COLO668 (cell line): ENCODE measurements around the gene CCL3.
"Not testable (repeated sequence)": the region's sequence is repeated elsewhere in the genome, so short reads cannot be mapped to it uniquely, and the experiment has no call there.

Experiments used
- DNase-seq: peaks from one replicate; lab custom pipeline; 2025; ENCODE audit not compliant: unreplicated experiment; lab: John Stamatoyannopoulos, UW

CCL3 gene

DNA sequence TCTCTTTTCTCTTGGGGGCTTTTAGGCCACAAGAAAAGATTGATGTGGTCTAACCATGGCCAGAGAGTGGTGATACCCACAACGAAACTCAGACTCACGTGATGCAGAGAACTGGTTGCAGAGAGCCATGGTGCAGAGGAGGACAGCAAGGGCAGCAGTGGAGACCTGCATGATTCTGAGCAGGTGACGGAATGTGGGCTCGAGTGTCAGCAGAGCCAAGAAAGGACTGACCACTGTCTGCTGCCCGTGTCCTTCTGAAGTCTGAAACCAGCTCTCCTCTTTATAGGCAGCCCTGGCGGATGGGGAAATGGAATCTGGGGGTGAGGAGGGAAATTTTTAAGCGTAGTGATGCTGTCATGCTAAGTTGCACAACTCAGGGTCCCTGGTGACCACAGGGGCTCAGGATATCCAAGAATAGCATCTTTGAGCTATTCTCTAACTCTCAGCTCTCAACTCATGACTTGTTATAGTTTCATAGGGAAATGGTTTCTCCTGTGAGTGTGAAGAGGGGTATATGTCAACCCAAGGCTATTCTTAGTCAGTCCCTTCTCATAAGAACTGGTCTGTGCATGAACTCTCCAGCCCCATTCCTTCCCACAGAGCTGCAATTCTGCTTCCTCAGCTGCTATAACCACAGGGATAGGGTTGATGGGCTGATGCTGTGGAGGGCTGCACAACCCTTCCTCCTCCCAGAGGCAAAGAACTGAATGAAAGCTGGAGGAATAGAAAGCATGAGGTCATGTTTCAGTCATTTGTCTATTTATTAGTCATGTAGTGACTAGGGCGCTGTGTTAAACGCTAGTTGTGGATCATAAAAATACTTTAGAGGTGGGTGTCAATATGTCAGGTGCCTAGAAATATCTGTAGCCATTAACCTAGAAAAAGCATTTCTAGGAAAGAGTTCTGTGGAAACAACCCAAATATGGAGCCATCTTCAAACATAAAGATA, at the start of gene CCL3:
TSS of gene CCL3 (minus strand) at position 256 of the 949 bp plus-strand sequence. CDS start at position 171, 85 bp downstream.
- no peak for DNase-seq

DNA sequence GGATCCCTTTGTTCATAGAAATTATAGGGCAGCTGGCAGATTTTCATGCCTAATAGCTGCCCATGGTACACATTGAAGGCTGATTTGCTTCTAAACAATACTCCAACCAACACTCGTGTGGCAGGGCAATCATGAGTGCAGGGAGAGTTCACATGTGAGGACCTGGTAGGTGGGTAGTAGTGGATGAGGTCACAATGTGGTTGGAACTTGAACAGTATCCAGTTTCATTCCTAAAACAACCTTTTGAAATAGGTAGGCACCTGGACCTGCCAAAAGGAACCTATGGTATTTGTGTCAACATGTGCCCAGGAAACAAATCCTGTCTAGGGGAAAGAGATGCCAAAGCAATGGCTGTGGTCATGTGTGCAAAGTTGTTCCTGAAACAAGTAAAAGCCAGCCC, 46.5 kb upstream of the CCL3 start:
- no peak for DNase-seq

DNA sequence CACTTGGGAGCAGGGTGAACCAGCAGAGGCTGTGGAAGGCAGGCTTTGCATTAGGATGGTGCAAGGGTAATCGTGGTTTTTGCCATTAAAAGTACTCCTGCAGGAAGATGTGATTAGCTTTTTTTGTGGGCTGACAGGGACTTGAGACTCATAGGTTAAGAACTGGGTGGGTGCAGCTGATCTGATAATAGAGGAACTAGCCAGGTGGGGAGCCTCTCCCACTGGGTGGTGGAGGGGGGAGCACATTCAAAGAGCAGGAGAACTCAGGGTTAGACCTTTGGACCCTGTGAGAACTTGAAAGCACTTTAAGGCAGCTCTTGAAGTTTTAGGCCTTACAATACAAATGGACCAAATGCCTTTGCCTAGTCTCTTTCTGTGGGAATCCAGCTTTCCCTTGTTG, 46.1 kb upstream of the CCL3 start:
- no peak for DNase-seq

DNA sequence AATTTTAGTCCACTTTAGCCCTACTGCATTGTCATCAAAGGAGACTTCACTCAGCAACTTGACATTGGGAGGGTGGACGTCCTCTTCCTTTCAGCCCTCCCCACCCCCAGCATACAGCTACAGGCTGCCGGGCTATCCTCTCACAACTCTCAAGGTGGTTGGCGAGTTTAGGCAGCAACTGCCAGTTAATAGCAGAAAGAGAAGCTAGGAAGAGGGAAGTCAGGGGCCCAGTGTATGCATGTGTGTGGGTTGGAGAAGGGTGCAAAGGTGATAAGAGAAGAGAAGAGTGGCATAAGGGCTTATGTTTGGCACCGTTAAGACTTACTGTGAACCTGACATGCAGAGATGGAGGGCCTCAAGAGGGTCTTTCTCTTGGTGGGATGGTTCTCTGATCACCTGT, 45.5 kb upstream of the CCL3 start:
- DNase-seq, result no peak

DNA sequence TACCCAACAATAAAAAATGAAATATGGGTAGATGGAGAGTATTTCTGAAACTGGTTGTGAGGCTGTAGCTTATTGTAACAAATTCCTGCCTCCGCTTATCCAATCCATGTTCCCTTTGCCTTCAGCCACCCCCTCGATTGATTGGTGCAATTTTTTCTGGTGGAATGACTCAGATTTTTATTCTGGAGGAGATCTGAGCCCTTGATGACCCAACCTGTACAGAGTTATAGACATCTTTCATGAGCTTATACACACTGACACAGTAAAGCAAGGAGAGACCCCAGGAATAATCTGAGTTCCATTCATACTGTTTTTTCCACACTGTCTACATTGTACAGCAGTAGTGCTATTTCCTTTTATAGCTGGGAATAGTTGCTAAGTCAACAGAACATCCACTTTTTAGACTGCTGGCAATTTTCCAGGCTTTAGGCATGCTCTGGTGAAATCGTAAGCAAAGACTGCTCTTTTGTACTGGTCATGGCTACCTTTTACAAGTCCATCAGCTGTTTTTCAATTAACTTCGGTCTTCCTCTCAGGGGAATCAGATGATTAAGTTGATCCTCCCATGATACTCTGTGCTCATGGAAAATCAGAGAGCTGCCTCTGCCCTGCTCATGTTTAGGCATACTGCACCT, 43.8 kb upstream of the CCL3 start:
- DNase-seq, result no peak

DNA sequence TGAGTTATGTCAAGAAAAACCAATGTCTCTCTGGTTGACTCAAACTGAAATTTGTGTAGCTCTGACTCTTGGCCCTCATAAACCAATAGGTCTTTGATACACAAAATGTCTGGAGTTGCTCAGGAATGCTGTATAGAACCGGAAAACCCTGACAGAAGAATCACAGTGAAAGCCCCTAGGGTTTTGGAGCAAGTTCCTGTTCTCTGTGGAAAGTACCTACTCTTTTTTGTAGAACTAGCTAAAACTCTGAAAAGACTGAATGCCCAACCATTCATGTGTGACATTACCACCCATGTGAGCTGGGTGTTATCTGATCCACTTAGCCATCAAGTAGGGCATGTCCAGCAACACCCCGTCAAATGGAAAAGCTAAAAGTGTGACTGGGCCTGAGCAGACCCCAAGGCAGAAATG, 42.5 kb upstream of the CCL3 start:
- DNase-seq, result no peak

DNA sequence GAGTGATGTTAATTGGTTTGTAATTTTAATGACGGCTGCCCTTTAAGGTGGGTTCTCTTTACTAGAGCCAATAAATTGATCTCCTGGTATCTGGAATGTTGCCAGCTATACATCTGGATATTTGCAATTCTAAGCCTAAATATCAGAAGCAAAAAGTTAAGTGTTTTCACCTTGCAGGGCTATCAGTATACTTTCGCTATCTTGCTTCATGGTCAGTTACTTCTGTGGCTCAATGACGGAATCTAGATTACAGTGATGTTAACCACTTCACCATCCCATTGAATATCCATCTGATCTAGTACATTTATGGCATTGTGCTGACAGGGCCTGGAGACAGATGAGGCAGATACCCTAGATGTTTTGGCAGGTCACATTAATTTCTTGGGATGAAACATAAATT, 42.0 kb upstream of the CCL3 start:
- DNase-seq, result no peak

DNA sequence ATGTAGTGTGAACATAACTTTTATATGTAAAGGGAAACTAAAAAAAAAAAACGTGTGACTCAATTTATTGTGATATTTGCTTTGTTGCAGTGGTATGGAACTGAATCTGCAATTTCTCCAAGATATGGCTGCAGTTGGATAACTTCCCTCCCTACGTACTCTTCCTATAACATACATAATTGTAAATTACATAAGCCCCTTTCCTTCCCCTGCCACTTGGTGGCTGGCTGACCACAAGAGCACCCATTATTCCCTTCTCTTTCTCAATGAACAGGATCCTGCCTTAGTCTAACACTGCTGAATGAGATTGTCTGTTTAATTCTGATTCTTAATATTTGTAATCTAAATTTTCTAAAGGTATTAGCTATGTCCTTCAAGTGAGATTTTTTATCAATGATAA, 41.5 kb upstream of the CCL3 start:
- DNase-seq, result no peak

DNA sequence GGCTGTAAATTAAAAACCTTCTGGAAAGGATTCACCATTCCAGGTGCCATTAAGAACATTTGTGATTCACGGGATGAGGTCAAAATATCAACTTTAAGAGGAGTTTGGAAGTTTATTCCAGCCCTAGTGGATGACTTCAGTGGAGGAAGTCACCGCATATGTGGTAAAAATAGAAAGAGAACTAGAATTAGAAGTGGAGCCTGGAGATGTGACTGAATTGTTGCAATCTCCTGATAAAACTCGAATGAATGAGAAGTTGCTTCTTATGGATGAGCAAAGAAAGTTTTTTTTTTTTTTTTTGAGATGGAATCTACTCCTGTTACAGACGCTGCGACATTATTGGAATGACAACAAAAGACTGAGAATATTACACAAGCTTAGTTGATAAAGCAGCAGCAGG, 40.4 kb upstream of the CCL3 start:
- DNase-seq, result no peak

DNA sequence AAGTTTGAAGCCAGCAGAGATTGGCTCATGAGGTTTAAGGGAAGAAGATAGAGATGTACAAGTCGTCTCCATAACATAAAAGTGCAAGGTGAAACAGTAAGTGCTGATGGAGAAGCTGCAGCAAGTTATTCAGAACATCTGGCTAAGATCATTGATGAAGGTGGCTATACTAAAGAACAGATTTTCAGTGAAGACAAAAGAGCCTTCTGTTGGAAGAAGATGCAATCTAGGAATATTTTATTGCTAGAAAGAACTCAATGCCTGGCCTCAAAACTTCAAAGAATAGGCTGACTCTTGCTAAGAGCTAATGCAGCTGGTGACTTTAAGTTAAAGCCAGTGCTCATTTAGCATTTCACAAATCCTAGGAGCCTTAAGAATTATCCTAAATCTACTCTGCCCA, 39.7 kb upstream of the CCL3 start:
- DNase-seq, result no peak

DNA sequence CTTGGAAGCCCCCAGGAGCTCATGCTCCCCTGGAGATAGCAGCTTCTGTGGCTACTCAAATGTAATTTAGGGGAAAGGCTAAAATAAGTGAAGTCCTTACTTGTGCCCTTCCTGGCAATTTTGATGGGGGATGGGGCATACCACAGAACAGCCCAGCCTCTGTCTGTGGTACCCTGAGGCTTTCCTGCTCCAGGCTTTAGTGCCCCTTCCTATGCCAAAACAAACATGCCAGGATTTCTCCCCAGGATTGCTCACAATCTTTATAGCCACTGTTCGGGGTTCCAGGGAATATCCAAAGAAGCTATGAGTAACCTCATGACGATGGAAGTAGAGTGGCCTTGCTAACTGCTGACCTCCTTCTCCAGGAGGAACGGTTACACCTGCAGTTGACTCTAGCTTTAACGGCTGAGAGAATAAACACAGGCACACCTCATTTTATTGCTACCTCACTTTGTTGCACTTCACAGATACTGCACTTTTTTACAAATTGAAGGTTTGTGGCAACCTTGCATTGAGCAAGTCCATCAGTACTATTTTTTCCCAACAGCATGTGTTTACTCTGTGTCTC, 38.6 kb upstream of the CCL3 start:
- DNase-seq, result no peak

DNA sequence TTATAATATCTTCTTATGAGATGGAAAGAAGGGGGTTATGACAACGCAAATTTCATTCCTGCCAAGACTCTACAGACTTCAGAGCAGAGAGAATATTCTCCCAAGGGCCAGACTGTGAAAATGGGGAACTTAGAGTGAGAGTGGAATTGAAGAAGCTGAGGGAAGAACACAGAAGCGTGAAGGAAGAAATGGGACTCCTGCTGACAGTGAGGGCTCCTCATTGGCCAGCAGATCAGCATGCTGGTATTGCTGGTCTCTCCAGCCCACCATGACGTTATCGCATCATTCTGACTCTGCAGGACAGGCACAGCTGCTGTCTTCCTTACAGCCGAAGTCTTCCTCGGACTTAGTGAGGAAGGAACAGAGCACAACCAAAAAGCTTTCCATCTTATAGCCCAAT, 38.0 kb upstream of the CCL3 start:
- no peak for DNase-seq

DNA sequence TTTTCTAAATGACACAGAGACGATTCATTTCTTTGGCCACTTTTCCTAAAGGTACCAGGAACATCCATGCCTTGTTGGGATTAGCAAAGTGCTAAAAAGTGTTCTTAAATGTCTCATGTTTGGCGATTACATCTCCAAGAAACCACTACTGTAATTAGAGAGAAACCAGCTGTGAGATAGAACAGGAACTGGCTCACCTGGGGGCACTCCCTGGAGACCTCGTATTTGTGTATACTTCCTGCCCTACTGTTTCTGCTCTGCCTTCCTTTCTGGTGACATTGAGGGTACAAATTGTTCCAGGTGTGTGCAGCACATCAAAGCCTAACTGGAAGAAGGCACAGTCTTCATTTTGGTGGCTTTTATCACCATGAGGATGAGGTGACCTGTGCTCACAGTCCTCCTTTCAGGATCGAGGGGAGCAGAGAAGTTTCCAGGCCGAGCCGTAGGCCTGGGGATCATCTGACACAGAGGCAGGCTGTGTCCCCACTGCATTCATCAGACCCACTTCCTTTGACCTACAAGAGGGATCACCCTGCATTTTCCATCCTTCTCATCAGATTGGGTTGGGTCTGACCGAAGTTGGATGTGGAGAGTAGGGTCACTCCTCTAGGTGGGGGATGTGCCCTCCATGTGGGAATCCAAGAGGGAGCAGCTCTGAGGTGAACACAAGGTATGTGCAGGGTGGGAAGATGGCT, 37.4 kb upstream of the CCL3 start:
- DNase-seq, result no peak

DNA sequence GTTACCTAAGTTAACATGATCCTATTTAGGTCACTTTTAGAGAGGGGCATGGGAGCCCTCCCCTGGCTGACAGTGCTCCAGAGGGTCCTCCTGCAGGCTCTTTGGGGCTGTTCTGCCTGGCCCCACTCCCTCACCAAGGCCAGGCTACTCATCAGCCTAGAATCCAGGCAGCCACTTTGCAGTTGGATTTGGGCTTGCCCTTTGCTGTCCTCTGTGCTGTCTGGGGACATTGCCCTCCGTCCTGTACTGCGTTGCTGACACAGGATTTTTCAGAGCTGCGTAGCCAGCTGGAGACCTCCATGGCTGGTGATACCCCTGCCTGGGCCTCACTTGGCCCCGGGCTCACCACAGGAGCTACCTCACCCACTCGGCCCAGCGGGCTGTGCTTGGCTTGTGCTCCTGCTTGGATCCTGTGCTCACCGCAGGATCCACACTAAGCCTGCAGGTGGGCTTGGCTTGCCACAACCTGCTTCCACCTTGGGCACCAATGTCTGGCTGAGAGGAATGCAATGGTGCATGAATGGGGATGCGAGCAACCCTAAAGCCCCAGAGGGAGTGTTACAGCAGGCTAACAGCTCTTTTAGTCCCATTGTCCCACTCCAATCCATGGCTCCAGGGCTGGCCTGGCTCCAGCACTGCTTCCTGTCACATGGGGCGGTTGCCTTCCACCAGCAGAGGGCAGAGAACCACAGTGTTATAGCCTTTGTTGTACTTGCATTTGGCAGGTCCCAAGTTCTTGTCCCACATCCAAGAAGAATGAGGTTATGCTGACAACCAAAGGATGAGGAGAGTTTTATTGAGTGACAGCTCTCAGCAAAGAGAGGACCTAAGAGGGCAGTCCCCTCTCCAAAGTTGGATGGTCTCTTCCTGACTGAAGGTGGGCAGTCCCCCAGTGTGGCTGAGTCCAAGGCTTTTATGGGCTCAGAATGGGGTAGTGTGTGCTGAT, 35.2 kb upstream of the CCL3 start:
- no peak for DNase-seq

DNA sequence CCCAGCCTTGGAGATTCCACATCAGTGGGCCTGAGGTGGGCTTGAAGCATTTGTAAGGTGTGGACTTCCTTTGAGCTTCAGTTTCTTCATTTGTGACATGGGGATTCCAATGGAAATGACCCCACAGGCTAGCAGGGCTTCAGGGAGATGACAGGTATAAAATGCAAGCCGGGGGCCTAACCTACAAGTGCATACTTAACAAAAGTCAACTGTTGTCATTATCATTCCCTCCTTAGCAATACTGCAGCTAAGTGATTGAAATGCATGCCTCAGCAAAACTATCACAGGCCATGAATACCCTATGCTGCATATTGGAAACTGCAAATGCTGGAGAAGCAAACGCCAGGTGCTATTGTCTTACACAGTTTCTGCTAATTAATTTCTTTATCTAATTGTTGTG, 33.5 kb upstream of the CCL3 start:
- DNase-seq, result no peak

DNA sequence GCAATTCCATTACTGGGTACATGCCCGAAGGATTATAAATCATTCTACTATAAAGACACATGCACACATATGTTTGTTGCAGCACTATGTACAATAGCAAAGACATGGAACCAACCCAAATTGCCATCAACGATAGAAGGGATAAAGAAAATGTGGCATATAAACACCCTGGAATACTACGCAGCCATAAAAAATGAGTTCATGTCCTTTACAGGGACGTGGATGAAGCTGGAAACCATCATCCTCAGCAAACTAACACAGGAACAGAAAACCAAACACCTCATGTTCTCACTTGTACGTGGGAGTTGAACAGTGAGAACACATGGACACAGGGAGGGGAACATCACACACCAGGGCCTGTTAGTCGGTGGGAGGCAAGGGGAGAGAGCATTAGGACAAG, 31.2 kb upstream of the CCL3 start:
- DNase-seq, result not testable (repeated sequence)

DNA sequence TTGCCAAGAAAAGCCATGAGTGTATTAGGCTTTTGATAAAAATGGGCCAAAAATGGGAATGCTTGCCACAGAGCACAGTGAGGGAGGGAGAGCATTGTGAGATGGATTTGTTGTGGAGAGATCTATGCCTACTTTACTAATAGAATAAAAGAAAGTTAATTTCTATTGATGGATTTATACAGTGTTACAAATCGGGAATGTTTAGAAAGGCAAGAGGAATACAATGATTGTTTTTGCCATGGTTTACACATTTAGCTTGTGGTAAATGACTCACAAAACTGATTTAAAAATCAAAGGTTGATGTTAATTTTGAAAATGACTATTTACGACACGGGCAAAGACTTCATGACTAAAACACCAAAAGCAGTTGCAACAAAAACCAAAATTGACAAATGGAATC, 30.3 kb upstream of the CCL3 start:
- no peak for DNase-seq

DNA sequence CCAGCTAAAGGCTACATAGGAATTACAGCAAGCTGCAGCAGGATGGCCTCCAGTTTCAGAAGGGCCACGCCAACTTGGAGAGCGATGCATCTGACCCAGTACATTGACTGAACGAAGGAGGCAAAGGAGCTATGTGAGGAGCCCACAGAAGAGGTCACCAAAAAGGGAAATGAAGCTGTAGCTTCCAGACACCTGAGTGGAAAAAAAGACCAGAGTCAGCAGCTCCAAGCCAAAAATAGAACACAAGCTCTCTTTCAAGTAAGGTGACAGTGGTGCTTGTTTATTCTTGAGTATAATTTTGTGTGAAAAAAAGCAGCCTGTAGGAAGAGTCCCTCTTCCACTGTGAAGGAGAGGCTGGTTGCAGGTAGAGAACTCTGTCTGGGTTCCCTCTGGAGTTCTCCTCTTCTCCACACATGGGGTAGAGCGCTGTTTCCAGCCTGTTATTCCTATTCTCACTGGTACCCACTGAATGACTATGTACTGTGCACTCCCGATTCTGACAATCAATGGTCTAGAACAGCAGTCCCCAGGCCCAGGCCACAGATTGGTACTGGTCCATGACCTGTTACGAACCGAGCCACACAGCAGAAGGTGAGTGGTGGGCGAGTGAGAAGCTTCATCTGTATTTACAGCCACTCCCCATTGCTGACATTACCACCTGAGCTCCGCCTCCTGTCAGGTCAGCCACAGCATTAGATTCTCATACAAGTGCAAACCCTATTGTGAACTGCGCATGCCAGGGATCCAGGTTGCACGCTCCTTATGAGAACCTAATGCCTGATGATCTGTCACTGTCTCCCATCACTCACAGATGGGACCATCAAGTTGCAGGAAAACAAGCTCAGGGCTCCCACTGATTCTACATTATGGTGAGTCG, 28.8 kb upstream of the CCL3 start:
- no peak for DNase-seq
